ENCODE data around the gene MED27. TPM values are rescaled to one million over a fixed set of nuclear protein-coding genes. Genes with fewer than 3 reads are reported as not detected.

The MED27 gene
- total RNA-seq (2014; rRNA removed; shearing (Covaris generic)): 26.4 and 28.9 TPM in 2 replicates

GRCh38 chr9:132079391-132080091 is at the start of gene MED27:
TSS of gene MED27 (minus strand) at chr9:132079867. CDS start at chr9:132079844, 23 bp downstream.

Other genes starting within 250 kb of the MED27 start
- gene NTNG2, start 82.2 kb upstream of the MED27 start, total RNA-seq (2014; rRNA removed; shearing (Covaris generic)): 0.23 and 0.80 TPM in 2 replicates